Endothelial cell of umbilical vein (primary cell): Measurements from ENCODE around the gene VMP1. TPM values are rescaled to one million over a fixed set of nuclear protein-coding genes. Genes with fewer than 3 reads are reported as not detected.

Experiments
- BruUV-seq: library from RNA; stranded (reverse); fragments of 400-500 nt; replicated peaks from 2 replicates; lab custom pipeline; 2021; lab: Mats Ljungman, UMichigan
- CTCF ChIA-PET: fragments of 300-600, 350-600 bp; sonication (Branson Sonifier 250); formaldehyde crosslinking; loops from one replicate; lab custom pipeline; 2021; ENCODE audit warnings: antibody characterized with exemption, inconsistent platforms; lab: Charles Lee
- POLR2A ChIA-PET: fragments of 300-600, 350-600 bp; sonication (Branson Sonifier 250); formaldehyde crosslinking; loops from one replicate; lab custom pipeline; 2021; ENCODE audit warnings: antibody characterized with exemption, inconsistent platforms; lab: Charles Lee
- DNase-seq: peaks from one replicate; pipeline ENCODE4 v3.0.0-alpha.2; 2011; ENCODE audit warnings: low read depth, low spot score
- FAIRE-seq: peaks from 2 replicates; lab custom pipeline; 2011; peaks lifted over from hg19 to GRCh38; lab: Jason Lieb, UNC
- H2AFZ ChIP-seq: 2 replicates; pipeline ENCODE4 v1.6.0; 2012; ENCODE audit warnings: low read depth, low read length, control low read depth, inconsistent platforms
- H3K27ac ChIP-seq: 2 replicates; pipeline ENCODE4 v1.5.1; 2011; ENCODE audit warnings: low read depth, mild to moderate bottlenecking, control low read depth, low read length, moderate library complexity; ENCODE audit not compliant: insufficient read depth
- H3K27me3 ChIP-seq, 2 experiments: 2 replicates each; pipeline versions ENCODE4 v1.6.0 to v1.6.1; 2011; ENCODE audit warnings: low read length in 2 of 2, mixed read lengths in 1 of 2; ENCODE audit not compliant: control insufficient read depth in 2 of 2, insufficient read depth in 2 of 2
- H3K36me3 ChIP-seq, 2 experiments: 2 replicates in 1 of 2; 3 replicates in 1 of 2; pipeline ENCODE4 v1.5.1; 2011; ENCODE audit warnings: low read length in 2 of 2, mild to moderate bottlenecking in 1 of 2, moderate library complexity in 1 of 2; ENCODE audit not compliant: control insufficient read depth in 2 of 2, insufficient read depth in 2 of 2; ENCODE audit errors: extremely low read depth in 1 of 2
- H3K4me1 ChIP-seq: 3 replicates; pipeline ENCODE4 v1.5.1; 2011; ENCODE audit warnings: mild to moderate bottlenecking, low read length; ENCODE audit not compliant: control insufficient read depth, insufficient read depth; ENCODE audit errors: extremely low read depth
- H3K4me2 ChIP-seq: 2 replicates; pipeline ENCODE4 v1.6.1; 2011; ENCODE audit warnings: low read length, control low read depth, mixed read lengths; ENCODE audit not compliant: insufficient read depth
- H3K4me3 ChIP-seq, 3 experiments: fragments of 200-600 bp in 1 of 3; sonication (generic), shearing (Covaris generic) in 1 of 3; replicated peaks in 1 of 3; 2 replicates each; pipeline ENCODE4 v1.5.1; 2011 to 2016; ENCODE audit warnings: control low read depth in 3 of 3, low read length in 3 of 3, mild to moderate bottlenecking in 2 of 3, inconsistent platforms in 1 of 3, low read depth in 1 of 3, moderate library complexity in 1 of 3; ENCODE audit not compliant: insufficient read depth in 1 of 3
- H3K79me2 ChIP-seq: 2 replicates; pipeline ENCODE4 v1.6.0; 2012; ENCODE audit warnings: low read length, inconsistent platforms; ENCODE audit not compliant: control insufficient read depth, insufficient read depth
- H3K9ac ChIP-seq: replicated peaks from 2 replicates; pipeline ENCODE3; 2011; ENCODE audit warnings: low read length, control low read depth; ENCODE audit not compliant: insufficient read depth; ENCODE audit errors: extremely low read depth
- H3K9me1 ChIP-seq: replicated peaks from 3 replicates; pipeline ENCODE4 v1.6.0; 2011; ENCODE audit warnings: mild to moderate bottlenecking, low read length; ENCODE audit not compliant: control insufficient read depth, insufficient read depth; ENCODE audit errors: extremely low read depth
- H3K9me3 ChIP-seq: replicated peaks from 2 replicates; pipeline ENCODE4 v1.5.1; 2012; ENCODE audit warnings: low read length, inconsistent platforms; ENCODE audit not compliant: control insufficient read depth, insufficient read depth
- H4K20me1 ChIP-seq: replicated peaks from 2 replicates; pipeline ENCODE3; 2011; ENCODE audit warnings: mild to moderate bottlenecking, low read length; ENCODE audit not compliant: control insufficient read depth, insufficient read depth; ENCODE audit errors: extremely low read depth
- EZH2 ChIP-seq: IDR thresholded peaks from 2 replicates; pipeline ENCODE4 v1.6.1; 2012; ENCODE audit warnings: borderline replicate concordance, low read depth, mild to moderate bottlenecking, moderate library complexity, low read length, inconsistent platforms; ENCODE audit not compliant: severe bottlenecking
- FOS ChIP-seq: IDR thresholded peaks from 2 replicates; pipeline ENCODE4 v1.6.1; 2011; ENCODE audit warnings: mild to moderate bottlenecking, low read length, moderate library complexity, borderline replicate concordance; ENCODE audit not compliant: insufficient read depth
- GATA2 ChIP-seq: IDR thresholded peaks from 2 replicates; pipeline ENCODE4 v1.7.0; 2011; ENCODE audit warnings: low read depth, mild to moderate bottlenecking, moderate library complexity, mixed read lengths, low read length; ENCODE audit not compliant: insufficient read length, insufficient read depth
- JUN ChIP-seq: IDR thresholded peaks from 2 replicates; pipeline ENCODE4 v1.6.1; 2011; ENCODE audit warnings: borderline replicate concordance, low read depth; ENCODE audit not compliant: insufficient read length, insufficient read depth
- MYC ChIP-seq: IDR thresholded peaks from one replicate; pipeline ENCODE4 v1.6.1; 2011; ENCODE audit warnings: mild to moderate bottlenecking, low read depth, low read length
- POLR2A ChIP-seq: IDR thresholded peaks from 2 replicates; pipeline ENCODE4 v1.6.1; 2012; ENCODE audit warnings: low read depth, mild to moderate bottlenecking, control low read depth, low read length
- POLR2AphosphoS5 ChIP-seq: IDR thresholded peaks from 2 replicates; pipeline ENCODE4 v1.6.1; 2012; ENCODE audit warnings: low read depth, mild to moderate bottlenecking, control low read depth, low read length, moderate library complexity; ENCODE audit not compliant: insufficient read depth
- dilution Hi-C: fragments of 300-500 bp; cut with MboI; formaldehyde crosslinking; loops from one replicate; pipeline ENCODE4 v1.15.0; 2019; ENCODE audit warnings: low sequenced_read_pairs; ENCODE audit not compliant: extremely low pct_ligation_motif_present
- intact Hi-C: fragments of 100-400 bp; cut with micrococcal nuclease; formaldehyde crosslinking; loops from one replicate; pipeline ENCODE4 v1.10.0; 2022
- polyA plus RNA-seq, 4 experiments: library from polyadenylated mRNA; depleted of rRNA in 3 of 4; stranded (reverse) in 3 of 4; unstranded in 1 of 4; fragments of >200 nt; gene quantifications; 2 replicates each; pipeline versions ENCODE4 v1.2.1 to v1.2.3, GENCODE V29; 2011 to 2012; ENCODE audit warnings: missing spikeins in 1 of 4
- total RNA-seq: library from RNA; stranded (reverse); gene quantifications from 2 replicates; pipeline ENCODE4 v1.2.3, GENCODE V29; 2021
- TF ChIP-seq, protein P1 (sequence below), 2 donors: IDR thresholded peaks; 1 replicate in 1 of 2; 2 replicates in 1 of 2; pipeline ENCODE4 v1.5.1; 2011; ENCODE audit warnings: low read length in 2 of 2, mild to moderate bottlenecking in 2 of 2, moderate library complexity in 2 of 2, control low read depth in 1 of 2, inconsistent platforms in 1 of 2, low read depth in 1 of 2; ENCODE audit not compliant: insufficient read depth in 1 of 2; ENCODE audit errors: extremely low read depth in 1 of 2
- TF ChIP-seq, protein P2 (sequence below): IDR thresholded peaks from 2 replicates; pipeline ENCODE4 v1.6.1; 2011; ENCODE audit not compliant: insufficient read depth, insufficient read length

Gene VMP1
- total and polyA plus RNA-seq, 2 donors (not counting 3 experiments of a cell fraction or from before 2014, with no cell fraction given), result 138 to 270 TPM

DNA sequence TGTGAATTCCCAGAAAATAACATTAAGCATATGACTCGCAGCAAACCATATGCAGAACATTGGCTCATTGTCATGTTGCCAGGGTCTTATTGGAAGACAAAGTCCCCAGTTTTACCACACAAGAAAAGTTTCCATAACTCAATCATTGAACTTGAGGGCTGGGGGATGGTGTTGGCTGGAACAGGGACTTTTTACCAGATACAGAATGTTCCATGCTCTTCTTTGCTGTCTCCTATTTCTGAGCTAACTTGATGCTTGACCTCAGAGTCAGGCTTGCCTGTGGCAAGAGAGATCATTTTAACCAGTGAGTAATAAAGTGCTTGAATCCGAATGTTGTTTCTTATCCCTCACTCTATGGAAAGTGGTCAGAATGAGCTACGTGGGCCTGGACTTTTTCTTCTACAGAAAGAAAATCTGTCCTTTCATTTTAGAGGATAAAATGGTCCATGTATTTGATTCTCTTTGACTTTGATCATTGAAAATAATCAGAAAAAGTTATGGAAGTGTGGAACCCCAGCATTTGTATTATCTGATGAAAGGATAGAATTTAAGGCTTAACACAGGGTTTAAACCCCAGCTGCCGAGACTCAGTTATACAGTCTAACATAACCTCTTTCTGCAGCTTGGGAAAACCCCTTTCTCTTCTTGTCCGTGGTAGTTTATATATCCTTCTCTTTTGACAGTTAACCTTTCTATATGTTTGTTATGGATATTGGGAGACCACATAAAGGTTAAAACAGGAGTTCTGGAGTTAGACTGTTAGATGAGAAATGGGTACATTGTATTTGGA, 118.3 kb downstream of the VMP1 start:
- Histone ChIP-seq H3K79me2 (peaks cover 4% of the 10 kb centered on the region), H4K20me1 (no peaks in the 10 kb centered on the region), H3K9me1 (no peaks in the 10 kb centered on the region), H3K4me2 (no peak overlapping the region), H3K27me3 (no peaks in the 10 kb centered on the region), H3K4me1 (peaks cover 27% of the 10 kb centered on the region), H3K4me3 (no peak overlapping the region), H3K36me3 (peaks cover 0 to 2% of the 10 kb centered on the region in 2 experiments), H2AFZ (no peak overlapping the region), H3K27ac (no peak overlapping the region), H3K9ac (no peak overlapping the region), H3K9me3 (no peaks in the 10 kb centered on the region)
- CTCF ChIA-PET, result interaction anchor here (0.9 to 1.7 kb wide), 5 partner anchors 10 to 80 kb away, joined by 3 to 5 read pairs (median 4); no protein-coding TSS in a partner anchor
- BruUV-seq, result no TSS peak
- POLR2A ChIA-PET, result no interaction called here
- dilution Hi-C loops, result no loop called here
- FAIRE-seq (no peak), DNase-seq (peak; percentile 48)
- intact Hi-C loops, result no loop called here
- TF ChIP-seq JUN (no peak), POLR2AphosphoS5 (no peak), MYC (no peak), GATA2 (no peak), FOS (no peak), POLR2A (no peak), EZH2 (no peak)
- TF ChIP-seq, protein P1, sequence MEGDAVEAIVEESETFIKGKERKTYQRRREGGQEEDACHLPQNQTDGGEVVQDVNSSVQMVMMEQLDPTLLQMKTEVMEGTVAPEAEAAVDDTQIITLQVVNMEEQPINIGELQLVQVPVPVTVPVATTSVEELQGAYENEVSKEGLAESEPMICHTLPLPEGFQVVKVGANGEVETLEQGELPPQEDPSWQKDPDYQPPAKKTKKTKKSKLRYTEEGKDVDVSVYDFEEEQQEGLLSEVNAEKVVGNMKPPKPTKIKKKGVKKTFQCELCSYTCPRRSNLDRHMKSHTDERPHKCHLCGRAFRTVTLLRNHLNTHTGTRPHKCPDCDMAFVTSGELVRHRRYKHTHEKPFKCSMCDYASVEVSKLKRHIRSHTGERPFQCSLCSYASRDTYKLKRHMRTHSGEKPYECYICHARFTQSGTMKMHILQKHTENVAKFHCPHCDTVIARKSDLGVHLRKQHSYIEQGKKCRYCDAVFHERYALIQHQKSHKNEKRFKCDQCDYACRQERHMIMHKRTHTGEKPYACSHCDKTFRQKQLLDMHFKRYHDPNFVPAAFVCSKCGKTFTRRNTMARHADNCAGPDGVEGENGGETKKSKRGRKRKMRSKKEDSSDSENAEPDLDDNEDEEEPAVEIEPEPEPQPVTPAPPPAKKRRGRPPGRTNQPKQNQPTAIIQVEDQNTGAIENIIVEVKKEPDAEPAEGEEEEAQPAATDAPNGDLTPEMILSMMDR (IDR thresholded peaks at IDR 0.05; ENCODE audit: extremely low read depth in 1 of 2, insufficient read depth in 1 of 2, low read depth in 1 of 2, low read length in 2 of 2), result no peak
- TF ChIP-seq, protein P2, sequence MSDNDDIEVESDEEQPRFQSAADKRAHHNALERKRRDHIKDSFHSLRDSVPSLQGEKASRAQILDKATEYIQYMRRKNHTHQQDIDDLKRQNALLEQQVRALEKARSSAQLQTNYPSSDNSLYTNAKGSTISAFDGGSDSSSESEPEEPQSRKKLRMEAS, result no peak
